Ishikawa (cell line): ENCODE data around the gene TTC34.

Experiments used
- CEBPB ChIP-seq: IDR thresholded peaks from 2 replicates; pipeline ENCODE4 v1.6.1; 2012
- EP300 ChIP-seq: IDR thresholded peaks from 2 replicates; pipeline ENCODE4 v1.6.1; 2012; ENCODE audit warnings: borderline replicate concordance
- NFIC ChIP-seq: IDR thresholded peaks from 2 replicates; pipeline ENCODE4 v1.6.1; 2012
- TAF1 ChIP-seq: IDR thresholded peaks from 2 replicates; pipeline ENCODE4 v1.6.1; 2012; ENCODE audit warnings: low read depth, mild to moderate bottlenecking
- TEAD4 ChIP-seq: IDR thresholded peaks from 2 replicates; pipeline ENCODE4 v1.6.1; 2012
- YY1 ChIP-seq: IDR thresholded peaks from 2 replicates; pipeline ENCODE4 v1.6.1; 2012; ENCODE audit warnings: low read depth
- ZBTB7A ChIP-seq: IDR thresholded peaks from 2 replicates; pipeline ENCODE4 v1.6.1; 2012; ENCODE audit warnings: low read depth
- TF ChIP-seq, protein P1 (sequence below): IDR thresholded peaks from 2 replicates; pipeline ENCODE4 v1.6.1; 2012; ENCODE audit warnings: low read depth, mild to moderate bottlenecking
- TF ChIP-seq, protein P2 (sequence below): IDR thresholded peaks from 2 replicates; pipeline ENCODE4 v1.6.1; 2012

DNA sequence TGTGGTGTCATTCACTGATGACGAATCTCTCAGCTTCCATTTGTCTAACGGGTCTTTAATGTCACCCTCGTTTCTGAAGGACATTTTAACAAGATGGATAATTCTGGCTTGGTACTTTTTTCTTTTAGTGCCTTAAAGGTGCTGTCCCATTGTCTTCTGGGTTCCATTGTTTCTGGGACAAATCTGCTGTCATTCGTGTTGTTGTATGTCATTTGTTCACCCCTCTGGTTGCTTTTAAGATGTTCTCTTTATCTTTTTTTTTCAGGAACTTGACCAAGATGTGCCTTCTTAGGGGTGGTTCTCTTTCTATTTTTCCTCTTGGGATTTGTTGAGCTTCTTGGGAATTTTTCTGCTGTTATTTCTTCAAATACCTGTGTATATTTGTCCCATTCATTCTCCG lies 154.7 kb downstream of the TTC34 start:
- TF ChIP-seq ZBTB7A (no peak), YY1 (no peak), CEBPB (no peak), EP300 (no peak), TAF1 (no peak), TEAD4 (no peak), NFIC (no peak)
- TF ChIP-seq, protein P1, sequence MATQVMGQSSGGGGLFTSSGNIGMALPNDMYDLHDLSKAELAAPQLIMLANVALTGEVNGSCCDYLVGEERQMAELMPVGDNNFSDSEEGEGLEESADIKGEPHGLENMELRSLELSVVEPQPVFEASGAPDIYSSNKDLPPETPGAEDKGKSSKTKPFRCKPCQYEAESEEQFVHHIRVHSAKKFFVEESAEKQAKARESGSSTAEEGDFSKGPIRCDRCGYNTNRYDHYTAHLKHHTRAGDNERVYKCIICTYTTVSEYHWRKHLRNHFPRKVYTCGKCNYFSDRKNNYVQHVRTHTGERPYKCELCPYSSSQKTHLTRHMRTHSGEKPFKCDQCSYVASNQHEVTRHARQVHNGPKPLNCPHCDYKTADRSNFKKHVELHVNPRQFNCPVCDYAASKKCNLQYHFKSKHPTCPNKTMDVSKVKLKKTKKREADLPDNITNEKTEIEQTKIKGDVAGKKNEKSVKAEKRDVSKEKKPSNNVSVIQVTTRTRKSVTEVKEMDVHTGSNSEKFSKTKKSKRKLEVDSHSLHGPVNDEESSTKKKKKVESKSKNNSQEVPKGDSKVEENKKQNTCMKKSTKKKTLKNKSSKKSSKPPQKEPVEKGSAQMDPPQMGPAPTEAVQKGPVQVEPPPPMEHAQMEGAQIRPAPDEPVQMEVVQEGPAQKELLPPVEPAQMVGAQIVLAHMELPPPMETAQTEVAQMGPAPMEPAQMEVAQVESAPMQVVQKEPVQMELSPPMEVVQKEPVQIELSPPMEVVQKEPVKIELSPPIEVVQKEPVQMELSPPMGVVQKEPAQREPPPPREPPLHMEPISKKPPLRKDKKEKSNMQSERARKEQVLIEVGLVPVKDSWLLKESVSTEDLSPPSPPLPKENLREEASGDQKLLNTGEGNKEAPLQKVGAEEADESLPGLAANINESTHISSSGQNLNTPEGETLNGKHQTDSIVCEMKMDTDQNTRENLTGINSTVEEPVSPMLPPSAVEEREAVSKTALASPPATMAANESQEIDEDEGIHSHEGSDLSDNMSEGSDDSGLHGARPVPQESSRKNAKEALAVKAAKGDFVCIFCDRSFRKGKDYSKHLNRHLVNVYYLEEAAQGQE, result no peak
- TF ChIP-seq, protein P2, sequence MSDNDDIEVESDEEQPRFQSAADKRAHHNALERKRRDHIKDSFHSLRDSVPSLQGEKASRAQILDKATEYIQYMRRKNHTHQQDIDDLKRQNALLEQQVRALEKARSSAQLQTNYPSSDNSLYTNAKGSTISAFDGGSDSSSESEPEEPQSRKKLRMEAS, result no peak
